ENCODE results near the gene ESYT1.
"Not testable (repeated sequence)": the region's sequence is repeated elsewhere in the genome, so short reads cannot be mapped to it uniquely, and the experiment has no call there.

The ESYT1 gene

GRCh38 chr12:56152756-56153677 is 24.9 kb downstream of the ESYT1 start:
- TF ChIP-seq CTCF (IDR thresholded peaks at IDR 0.05; ENCODE audit: insufficient read depth, low read length, missing control alignments): no peak
- CTCF ChIA-PET: interaction anchor here (1.0 kb wide), 1 partner anchor 9 kb away, joined by 4 read pairs; no protein-coding TSS in a partner anchor
- DNase-seq (ENCODE audit: low read depth, low spot score): no peak
- H3K4me3 ChIP-seq (ENCODE audit: low read depth, low read length): peak overlapping the region; percentile 68
- POLR2A ChIA-PET: no interaction called here

DNA sequence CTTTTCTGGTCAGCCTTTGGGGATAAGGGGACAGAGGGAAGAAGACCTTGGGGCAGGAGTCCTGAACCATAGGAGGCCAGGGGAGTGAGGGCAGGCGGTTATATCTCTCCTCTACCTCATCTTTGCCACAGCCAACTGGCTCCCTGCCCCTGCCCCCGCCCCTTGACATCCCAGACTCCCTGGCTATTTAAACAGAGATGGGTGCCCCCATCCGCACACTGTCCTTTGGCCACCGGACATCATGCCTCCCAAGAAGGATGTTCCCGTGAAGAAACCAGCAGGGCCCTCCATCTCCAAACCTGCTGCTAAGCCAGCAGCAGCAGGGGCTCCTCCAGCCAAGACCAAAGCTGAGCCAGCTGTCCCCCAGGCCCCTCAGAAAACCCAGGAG is 25.6 kb downstream of the ESYT1 start:
- peak overlapping the region; percentile 68; the same call in 1 of the 2 replicates for H3K4me3 ChIP-seq (ENCODE audit: low read depth, low read length)
- no peak for DNase-seq (ENCODE audit: low read depth, low spot score)
- POLR2A ChIA-PET: no interaction called here
- TF ChIP-seq CTCF (IDR thresholded peaks at IDR 0.05; ENCODE audit: insufficient read depth, low read length, missing control alignments): no peak
- CTCF ChIA-PET: interaction anchor here (1.0 to 1.2 kb wide), 2 partner anchors 8 to 35 kb away, joined by 3 to 4 read pairs; partner anchors contain the start of gene ZC3H10

- H3K4me3 ChIP-seq (ENCODE audit: low read depth, low read length): no peak overlapping the region
- CTCF ChIA-PET: interaction anchor here (0.8 to 2.3 kb wide), 5 partner anchors 28 to 36 kb away, joined by 3 to 12 read pairs (median 3); partner anchors contain the start of genes SMARCC2 and ZC3H10
- TF ChIP-seq CTCF (IDR thresholded peaks at IDR 0.05; ENCODE audit: insufficient read depth, low read length, missing control alignments): no peak
- POLR2A ChIA-PET: no interaction called here
- DNase-seq (ENCODE audit: low read depth, low spot score): no peak
These were observed 26.2 kb downstream of the ESYT1 start for GRCh38 chr12:56154246-56154771.

- POLR2A ChIA-PET: no interaction called here
- CTCF ChIA-PET: interaction anchor here (0.8 to 2.3 kb wide), 7 partner anchors 12 to 36 kb away, joined by 3 to 12 read pairs (median 3); partner anchors contain the start of genes SMARCC2 and ZC3H10
- no peak for DNase-seq (ENCODE audit: low read depth, low spot score)
- TF ChIP-seq CTCF (IDR thresholded peaks at IDR 0.05; ENCODE audit: insufficient read depth, low read length, missing control alignments): no peak
- H3K4me3 ChIP-seq (ENCODE audit: low read depth, low read length): no peak overlapping the region
These were observed 26.8 kb downstream of the ESYT1 start for GRCh38 chr12:56154818-56155217.

DNA sequence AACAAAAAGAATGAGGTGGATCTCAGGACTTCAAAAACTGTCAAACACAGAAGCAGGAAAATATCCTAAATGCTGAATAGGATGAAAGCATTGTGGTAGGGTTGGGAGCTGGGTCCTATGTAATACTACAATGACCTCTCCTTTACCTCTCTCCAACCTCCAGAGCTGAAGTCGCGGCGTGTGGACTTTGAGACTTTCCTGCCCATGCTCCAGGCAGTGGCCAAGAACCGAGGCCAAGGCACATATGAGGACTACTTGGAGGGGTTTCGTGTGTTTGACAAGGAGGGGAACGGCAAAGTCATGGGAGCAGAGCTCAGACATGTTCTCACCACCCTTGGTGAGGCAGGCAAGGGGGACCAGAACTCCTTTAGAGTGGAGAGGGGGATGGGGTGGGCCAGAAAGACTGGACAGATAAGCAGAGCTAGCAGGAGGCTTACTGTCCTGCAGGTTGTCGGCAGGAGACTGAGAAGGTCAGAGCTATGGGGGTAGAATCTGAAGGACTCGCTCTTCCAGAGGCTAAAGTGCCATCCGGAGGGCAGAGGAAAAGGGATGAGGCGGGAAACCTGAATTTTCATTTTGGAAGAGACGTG is 27.3 kb downstream of the ESYT1 start:
- CTCF ChIA-PET: interaction anchor here (1.1 to 2.3 kb wide), 7 partner anchors 12 to 37 kb away, joined by 3 to 12 read pairs (median 3); partner anchors contain the start of genes SMARCC2 and ZC3H10
- no peak for TF ChIP-seq CTCF (IDR thresholded peaks at IDR 0.05; ENCODE audit: insufficient read depth, low read length, missing control alignments)
- POLR2A ChIA-PET: no interaction called here
- H3K4me3 ChIP-seq (ENCODE audit: low read depth, low read length): no peak overlapping the region
- no peak for DNase-seq (ENCODE audit: low read depth, low spot score)

DNA sequence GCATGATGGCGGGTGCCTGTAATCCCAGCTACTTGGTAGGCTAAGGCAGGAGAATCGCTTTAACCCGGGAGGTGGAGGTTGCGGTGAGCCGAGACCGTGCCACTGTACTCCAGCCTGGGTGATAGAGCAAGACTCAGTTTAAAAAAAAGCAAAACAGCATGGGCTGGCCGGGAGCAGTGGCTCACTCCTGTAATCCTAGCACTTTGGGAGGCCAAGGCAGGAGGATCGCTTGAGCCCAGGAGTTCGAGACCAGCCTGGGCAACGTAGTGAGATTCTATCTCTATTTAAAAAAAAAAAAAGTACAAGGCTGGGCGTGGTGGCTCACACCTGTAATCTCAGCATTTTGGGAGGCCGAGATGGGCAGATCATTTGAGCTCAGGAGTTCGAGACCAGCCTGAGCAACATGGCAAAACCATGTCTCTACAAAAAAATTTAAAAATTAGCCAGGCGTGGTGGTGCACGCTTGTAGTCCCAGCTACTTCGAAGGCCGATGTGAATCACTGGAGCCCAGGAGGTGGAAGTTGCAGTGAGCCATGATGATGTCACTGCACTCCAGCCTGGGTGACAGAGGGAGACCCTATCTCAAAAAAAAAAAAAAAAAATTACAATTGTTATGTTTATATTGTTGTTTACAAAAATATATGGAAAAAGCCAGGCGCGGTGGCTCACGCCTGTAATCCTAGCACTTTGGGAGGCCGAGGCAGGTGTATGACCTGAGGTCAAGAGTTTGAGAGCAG is 28.6 kb downstream of the ESYT1 start:
- H3K4me3 ChIP-seq (ENCODE audit: low read depth, low read length): peak overlapping the region; percentile 99

More for the DNA sequence above, 28.6 kb downstream of the ESYT1 start:
- ChIA-PET CTCF (interaction anchor here (1.0 to 2.3 kb wide), 4 partner anchors 14 to 37 kb away, joined by 3 to 12 read pairs (median 8); partner anchors contain the start of gene SMARCC2), POLR2A (interaction anchor here (0.9 to 1.2 kb wide), 2 partner anchors 40 to 161 kb away, joined by 3 to 4 read pairs; no protein-coding TSS in a partner anchor)
- not testable (repeated sequence) for DNase-seq (ENCODE audit: low read depth, low spot score)
